ENCODE measurements around the gene LILRA5.
"Not testable (repeated sequence)": the region's sequence is repeated elsewhere in the genome, so short reads cannot be mapped to it uniquely, and the experiment has no call there.

The LILRA5 gene

DNA sequence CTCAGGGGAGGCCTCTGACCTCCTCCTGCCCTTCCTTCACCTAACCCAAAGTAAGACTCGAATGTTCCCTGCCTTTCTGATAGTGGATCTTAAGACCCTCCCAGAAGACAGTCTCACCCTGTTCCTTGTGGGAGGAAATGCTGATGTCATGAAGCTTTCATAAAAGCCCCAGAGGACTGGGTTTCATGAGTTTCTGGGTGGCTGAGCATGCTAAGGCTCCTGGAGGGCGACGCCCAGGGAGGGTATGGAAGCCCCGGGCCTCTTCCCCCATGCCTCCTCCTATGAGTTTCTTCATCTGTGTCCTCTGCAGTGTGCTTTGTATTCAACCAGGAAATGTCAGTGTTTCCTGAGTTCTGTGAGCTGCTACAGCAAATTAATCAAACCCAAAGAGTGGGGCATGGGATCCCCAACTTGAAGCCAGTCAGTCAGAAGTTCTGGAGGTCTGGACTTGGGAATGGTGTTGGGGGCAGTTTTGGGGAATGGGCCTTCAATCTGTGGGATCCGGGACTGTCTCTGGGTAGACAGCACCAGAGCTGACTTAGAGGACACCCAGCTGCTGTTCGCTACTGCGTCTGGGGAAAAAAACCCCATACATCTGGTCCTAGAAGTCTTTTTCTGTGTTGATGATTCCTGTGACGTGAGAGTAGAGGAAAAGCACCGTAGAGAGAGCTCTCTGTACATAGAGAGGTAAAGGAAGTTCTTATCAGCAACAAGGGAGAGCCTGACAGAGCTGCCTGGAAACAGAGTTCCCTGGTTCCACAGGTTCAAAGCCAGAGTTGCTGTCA lies 30.1 kb downstream of the LILRA5 start:
- no peak overlapping the region for H3K27ac ChIP-seq
- TF ChIP-seq, protein P1, sequence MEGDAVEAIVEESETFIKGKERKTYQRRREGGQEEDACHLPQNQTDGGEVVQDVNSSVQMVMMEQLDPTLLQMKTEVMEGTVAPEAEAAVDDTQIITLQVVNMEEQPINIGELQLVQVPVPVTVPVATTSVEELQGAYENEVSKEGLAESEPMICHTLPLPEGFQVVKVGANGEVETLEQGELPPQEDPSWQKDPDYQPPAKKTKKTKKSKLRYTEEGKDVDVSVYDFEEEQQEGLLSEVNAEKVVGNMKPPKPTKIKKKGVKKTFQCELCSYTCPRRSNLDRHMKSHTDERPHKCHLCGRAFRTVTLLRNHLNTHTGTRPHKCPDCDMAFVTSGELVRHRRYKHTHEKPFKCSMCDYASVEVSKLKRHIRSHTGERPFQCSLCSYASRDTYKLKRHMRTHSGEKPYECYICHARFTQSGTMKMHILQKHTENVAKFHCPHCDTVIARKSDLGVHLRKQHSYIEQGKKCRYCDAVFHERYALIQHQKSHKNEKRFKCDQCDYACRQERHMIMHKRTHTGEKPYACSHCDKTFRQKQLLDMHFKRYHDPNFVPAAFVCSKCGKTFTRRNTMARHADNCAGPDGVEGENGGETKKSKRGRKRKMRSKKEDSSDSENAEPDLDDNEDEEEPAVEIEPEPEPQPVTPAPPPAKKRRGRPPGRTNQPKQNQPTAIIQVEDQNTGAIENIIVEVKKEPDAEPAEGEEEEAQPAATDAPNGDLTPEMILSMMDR (conservative IDR thresholded peaks at IDR 0.05) = no peak

DNA sequence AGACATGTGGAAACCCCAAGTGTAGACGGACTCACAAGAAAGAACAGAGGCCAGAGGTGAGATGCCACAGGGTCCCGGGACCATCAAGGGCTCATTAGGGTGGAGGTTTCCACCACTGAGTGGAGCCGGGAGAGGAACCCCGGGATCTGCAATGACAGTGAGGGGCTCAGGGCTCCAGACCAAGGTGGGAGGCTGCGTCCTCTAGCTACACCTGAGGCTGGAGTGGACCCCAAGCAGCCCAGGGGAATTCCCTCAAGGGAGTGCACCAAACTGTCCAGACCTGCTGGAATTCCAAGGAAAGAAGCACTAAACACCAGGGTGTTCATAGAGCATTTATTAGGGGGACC lies 31.3 kb downstream of the LILRA5 start:
- H3K27ac ChIP-seq = not testable (repeated sequence)

DNA sequence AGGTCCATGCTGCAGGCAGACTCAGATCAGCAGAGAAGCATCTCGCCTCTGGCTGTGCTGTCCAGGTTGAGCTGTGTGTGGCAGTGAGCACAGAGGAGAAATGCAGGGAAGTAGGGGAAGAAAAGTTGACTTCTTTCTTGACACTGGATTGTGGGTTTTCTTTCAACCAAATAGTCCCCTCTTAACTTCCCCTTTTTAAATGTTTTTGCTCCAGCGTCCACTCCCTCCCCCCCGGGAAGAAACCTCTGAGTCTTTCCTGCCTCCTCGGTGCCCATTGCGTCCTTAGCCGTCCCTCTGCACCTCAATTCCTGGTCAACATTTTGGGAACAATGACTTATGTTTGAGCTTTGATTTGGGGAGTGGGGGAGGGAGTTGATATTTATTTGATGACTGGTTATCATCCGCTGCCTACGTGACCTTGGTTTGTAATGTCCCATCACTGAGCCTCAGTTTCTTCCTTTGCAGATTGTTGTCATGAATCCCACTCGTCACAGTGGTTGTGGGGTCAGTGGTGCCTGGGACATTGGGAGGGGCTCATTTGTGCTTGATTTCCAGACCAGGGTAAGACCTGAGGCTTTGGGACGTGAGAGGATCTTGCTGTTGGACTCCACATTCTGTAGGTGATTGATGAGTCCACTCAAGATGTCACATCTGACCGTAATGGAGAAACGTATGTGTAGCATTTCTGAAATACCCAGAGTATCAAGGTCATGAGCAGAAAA lies 31.8 kb downstream of the LILRA5 start, which contains the start of gene LILRB2:
LILRB2 (minus strand) TSS at position 104 of the 722 bp plus-strand sequence. CDS start 614 bp downstream, outside the sequence.
- no peak within 1 kb of the TSS for H3K27ac ChIP-seq
- TF ChIP-seq, protein P1 (conservative IDR thresholded peaks at IDR 0.05) = no peak

DNA sequence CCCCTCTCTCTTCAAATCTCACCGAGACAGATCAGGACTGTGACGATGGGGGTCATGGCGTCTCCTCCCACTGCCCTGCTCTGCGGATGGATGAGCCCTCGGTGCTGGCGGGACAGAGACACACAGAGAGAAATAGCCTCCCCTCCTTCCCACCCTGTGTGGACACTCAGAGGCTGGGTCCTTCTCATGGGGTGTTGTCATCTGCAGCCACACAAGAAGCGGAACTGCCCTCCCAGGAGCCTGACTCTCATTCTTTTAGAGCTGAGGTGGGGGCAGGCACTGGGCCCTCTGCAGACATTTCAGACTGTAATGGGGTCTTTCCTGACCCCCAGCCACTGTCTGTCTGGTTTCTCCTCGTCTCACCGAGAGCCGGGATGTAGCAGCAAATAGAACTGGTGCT lies 32.5 kb downstream of the LILRA5 start:
- H3K27ac ChIP-seq = not testable (repeated sequence)

DNA sequence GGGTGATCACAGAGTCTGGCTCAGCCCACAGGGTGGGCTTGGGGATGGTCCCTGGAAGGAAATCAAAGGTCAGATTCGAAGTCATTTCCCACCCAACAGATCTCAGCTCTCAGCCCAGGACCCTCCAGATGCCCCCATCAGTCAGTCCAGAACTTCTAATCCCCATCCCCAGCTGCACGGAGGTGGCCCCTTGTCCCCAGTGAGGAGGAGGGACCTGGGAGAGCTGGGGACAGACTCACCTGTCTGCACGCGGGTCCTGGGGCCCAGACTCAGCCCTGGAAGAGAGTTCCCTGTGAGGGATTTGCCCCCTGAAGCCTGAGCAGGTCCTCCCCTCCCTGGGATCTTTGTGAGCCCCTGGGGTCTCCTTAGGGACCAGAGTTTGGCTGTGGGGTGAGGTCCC lies 32.9 kb downstream of the LILRA5 start:
- H3K27ac ChIP-seq = not testable (repeated sequence)

DNA sequence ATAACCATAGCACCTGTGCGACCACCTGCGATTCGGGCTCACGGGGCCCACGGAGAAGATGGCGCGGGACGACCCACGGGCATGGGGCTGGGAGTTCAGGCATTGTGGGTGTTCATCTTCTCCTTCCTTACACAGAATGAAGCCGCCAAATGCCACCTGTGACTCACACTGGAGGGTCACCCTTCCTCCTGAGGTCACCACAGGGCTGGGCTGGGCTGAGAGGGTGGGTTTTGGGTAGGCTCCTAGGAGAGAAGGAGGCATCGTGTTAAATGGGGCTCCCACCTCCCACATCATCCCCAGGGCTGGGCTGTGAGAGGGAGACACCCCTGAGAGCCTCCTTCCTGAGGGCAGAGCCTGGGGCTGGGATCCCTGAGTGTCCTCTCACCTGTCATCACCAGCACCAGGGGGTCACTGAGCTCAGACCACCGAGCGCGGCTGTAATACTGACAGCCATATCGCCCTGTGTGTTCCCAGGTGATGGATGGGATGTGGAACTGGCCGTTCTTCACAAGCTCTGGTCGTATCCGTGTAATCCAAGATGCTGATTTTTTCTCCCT lies 33.5 kb downstream of the LILRA5 start:
- H3K27ac ChIP-seq = no peak overlapping the region
- TF ChIP-seq, protein P1 (conservative IDR thresholded peaks at IDR 0.05) = no peak

DNA sequence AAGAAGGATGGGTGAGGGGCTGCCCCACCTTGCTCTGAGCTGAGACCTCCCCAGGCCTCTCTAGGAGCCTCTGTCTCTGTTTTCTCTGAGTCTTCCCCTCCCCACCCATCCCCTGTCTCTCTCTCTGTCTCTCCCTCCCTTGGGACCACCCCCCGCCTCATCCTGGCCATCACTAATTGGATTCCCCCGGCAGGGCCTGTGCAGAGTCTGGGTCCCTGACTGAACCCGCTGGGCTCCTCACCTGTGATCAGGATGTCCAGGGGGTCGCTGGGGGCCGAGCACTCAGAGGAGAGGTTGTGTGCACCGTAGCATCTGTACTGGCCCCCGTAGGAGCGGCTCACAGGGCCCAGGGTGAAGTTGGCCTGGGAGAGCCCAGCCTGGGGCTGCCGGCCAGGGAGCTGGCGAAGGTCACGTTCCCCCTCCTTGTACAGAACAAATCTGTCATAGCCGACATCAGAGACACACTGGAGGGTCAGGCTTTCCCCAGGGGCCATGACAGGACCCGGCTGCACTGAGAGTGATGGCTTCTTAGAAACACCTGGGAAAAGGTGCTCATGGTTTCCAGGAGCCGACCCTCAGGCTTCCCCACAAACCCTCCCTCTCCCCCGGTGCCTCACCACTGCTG lies 34.3 kb downstream of the LILRA5 start:
- H3K27ac ChIP-seq = not testable (repeated sequence)

DNA sequence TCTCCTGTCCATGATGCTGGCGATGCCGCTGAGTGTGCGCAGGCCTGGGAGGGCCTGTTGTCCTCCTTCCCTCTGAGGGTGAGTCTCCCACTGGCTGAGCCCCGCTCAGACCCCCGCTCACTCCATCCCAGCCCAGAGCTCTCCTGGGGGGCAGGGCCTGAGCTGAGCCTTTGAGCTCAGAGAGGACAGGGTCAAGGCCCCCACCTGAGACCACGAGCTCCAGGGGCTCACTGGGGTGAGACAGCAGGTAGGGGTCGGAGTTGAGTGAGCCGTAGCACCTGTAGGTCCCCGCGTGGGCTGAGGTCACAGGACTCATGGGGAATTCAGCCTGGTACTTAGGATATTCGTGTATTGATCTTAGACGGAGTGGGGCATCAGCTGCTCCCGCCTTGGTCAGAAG lies 34.9 kb downstream of the LILRA5 start:
- not testable (repeated sequence) for H3K27ac ChIP-seq

DNA sequence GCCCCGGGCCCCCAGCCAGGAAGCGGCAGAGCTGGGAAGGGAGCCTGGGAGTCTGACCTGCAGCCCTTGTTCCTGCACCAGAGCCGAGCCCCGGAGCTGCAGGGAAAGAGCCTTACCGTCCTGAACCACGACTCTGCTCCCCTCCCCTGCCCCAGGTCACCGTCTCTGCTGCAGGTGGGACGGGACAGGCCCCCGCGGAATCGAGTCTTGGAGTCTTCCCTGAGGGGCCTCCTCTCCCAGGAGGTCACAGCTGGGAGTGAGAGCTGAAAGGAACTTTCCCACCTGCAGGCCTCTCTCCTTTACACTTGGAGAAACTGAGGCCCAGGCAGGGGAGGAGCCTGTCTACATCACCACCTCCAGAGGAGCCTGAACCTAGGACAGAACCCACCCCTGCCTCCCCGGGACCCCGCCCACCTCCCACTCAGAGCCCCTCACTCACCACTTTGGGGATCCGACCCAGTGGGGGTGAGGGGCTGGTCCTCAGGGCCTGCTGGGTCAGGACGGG lies 35.8 kb downstream of the LILRA5 start:
- not testable (repeated sequence) for H3K27ac ChIP-seq

DNA sequence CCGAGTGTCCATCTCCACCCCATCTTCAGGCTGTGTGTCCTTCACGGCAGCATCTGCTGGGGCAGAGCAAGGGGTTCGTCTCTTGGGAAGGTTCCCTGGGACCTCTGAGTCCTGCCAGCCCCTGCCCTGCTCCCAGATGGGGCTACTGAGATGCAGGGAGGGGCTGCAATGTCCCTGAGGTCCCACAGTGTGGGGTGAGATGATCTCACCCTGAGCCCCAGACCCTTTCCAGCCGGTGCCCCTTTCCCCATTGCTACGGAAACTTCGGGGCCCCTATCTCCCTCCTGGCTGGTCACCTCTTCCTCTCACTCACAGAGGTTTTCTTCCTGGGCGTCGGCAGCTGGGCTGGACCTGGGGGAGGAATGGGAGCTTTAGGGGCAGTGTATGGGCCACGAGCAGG lies 37.0 kb downstream of the LILRA5 start:
- TF ChIP-seq, protein P1 (conservative IDR thresholded peaks at IDR 0.05) = no peak
- H3K27ac ChIP-seq = no peak overlapping the region

DNA sequence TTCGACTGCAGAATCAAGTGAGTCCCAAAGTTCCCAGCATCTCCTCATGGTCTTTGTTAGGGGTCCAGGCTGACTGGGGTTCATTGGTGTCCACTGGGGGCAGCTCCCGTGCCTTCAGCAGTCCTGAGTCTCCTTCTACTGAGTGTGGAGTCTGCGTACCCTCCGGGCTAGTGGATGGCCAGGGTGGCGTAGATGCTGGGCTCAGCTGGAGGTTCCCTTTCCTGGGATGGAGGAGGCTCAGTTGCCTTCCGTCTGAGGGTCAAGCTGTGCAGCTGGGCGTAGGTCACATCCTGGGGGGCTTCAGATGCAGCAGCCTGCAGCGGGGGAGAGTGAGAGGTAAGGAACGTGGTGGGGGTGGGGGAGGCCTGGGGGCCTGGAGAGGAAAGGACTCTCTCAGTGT lies 38.5 kb downstream of the LILRA5 start:
- not testable (repeated sequence) for H3K27ac ChIP-seq
